GM12801 (cell line): ENCODE results near the gene DIAPH2.

Source experiments
- TF ChIP-seq, protein P1 (sequence below): IDR thresholded peaks from one replicate; pipeline ENCODE4 v1.5.1; 2011; ENCODE audit warnings: control low read depth; ENCODE audit not compliant: insufficient read length; ENCODE audit errors: extremely low read depth

Gene DIAPH2

DNA sequence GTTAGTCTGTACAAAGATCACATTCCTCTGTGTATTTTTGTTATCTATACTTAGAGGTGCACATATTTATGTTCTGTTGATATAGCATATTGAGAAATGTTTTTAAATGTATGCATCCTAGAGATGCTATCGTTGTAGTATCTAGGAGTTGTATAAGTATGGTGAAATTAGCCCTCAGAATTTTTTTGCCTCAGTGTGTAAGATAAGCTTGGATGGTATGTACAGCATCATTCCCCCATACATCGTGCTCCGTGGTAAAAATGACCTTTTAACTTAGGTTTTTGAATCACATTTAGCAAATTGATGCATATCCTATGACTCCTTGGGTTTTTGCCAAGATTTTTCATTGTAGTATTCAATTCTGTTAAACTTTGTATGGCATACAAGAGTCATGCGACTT lies 312.6 kb downstream of the DIAPH2 start:
- TF ChIP-seq, protein P1, sequence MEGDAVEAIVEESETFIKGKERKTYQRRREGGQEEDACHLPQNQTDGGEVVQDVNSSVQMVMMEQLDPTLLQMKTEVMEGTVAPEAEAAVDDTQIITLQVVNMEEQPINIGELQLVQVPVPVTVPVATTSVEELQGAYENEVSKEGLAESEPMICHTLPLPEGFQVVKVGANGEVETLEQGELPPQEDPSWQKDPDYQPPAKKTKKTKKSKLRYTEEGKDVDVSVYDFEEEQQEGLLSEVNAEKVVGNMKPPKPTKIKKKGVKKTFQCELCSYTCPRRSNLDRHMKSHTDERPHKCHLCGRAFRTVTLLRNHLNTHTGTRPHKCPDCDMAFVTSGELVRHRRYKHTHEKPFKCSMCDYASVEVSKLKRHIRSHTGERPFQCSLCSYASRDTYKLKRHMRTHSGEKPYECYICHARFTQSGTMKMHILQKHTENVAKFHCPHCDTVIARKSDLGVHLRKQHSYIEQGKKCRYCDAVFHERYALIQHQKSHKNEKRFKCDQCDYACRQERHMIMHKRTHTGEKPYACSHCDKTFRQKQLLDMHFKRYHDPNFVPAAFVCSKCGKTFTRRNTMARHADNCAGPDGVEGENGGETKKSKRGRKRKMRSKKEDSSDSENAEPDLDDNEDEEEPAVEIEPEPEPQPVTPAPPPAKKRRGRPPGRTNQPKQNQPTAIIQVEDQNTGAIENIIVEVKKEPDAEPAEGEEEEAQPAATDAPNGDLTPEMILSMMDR: no peak

DNA sequence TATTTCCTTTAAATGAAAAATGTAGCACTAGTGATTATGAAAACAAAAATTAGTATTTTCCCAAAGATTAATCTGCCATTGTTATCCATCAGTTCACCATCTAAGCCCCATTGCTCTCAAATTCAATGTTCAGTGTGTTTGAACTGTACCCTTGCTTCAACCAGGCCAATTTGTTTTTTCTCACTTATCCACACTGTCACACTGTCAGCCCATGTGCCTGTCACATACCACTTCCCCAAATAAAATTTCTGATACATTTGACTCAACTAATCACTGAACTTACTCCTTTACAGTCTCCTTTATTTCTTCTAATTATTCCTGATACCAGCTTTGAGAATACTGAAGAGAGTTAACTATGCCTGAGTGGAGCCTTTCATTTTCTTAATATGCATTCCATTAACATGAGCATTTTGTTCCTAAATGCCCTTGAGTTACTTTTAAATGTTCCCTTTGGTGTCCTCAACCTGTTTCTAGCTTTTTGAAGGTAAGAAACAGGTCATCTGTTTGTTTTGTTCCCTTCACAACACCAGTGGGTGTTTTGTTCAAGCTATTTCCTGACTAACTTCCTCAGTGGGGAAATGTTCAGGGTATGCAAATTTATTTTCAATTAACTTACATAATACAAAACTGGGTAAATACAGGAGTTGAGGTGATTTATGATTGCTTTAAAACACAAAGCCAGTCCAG lies 316.2 kb downstream of the DIAPH2 start:
- TF ChIP-seq, protein P1: no peak

DNA sequence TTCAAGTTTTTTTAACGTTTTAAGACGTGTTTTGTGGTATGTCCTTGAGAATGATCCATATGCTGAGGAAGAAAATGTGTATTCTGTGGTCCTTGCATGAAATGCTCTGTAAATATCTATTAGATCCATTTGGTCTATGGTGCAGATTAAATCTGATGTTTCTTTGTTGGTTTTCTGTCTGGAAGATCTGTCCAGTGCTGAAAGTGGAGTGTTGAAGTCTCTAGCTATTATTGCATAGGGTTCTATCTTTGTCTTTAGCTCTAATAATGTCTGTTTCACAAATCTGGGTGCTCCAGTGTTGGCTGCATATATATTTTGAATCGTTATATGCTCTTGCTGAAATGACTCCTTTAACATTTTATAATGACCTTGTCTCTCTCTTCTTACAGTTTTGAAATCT lies 321.5 kb downstream of the DIAPH2 start:
- TF ChIP-seq, protein P1: no peak

DNA sequence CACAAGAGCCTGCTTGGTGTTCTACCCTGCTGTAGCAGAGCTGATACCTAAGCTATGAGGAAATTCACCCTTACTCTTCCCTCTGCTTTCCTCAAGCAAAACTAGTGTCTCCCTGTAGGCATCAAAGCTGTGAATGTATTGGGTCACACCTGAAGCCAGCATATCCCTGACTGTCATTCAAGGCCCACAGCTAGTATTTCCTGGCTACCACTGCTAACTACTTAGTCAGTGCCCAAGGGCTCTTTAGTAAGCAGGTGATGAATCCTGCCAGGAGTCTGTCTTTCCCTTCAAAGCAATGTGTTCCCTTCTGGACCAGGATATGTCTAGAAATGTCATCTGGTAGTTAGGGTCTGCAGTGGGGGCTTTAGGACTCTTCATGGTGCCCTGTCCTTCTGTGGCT lies 324.7 kb downstream of the DIAPH2 start:
- TF ChIP-seq, protein P1: no peak

DNA sequence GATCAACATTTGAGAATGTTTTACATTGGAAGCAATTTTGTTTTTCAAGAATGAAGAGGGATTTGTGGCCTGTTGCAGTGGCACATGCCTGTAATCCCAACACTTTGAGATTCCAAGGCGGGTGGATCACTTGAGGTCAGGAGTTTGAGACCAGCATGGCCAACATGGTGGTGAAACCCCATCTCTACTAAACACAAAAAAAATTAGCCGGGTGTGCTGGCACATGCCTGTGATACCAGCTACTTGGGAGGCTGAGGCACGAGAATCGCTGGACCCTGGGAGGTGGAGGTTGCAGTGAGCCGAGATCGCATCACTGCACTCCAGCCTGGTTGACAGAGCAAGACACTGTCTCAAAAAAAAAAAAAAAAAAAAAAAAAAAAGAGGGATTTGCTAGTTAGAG lies 326.9 kb downstream of the DIAPH2 start:
- TF ChIP-seq, protein P1: no peak

DNA sequence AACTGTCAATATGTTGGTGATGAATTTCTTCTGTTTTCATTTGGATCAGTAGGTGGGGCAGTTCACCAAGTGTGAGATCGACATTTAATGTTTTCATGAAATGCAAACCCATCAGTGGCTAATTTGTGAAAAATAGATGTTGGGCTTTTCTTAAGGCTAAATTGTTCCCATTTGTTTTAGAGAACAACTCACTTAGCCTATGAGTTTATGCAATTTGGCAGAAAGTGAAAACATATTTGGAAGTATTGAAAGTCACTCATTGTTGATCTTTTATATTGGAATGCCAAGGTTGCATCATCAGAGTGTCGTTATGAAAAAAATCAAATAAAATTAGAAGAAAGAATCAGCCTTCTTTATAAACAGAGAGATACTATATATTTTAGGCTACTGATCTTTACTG lies 331.5 kb downstream of the DIAPH2 start:
- TF ChIP-seq, protein P1: no peak

DNA sequence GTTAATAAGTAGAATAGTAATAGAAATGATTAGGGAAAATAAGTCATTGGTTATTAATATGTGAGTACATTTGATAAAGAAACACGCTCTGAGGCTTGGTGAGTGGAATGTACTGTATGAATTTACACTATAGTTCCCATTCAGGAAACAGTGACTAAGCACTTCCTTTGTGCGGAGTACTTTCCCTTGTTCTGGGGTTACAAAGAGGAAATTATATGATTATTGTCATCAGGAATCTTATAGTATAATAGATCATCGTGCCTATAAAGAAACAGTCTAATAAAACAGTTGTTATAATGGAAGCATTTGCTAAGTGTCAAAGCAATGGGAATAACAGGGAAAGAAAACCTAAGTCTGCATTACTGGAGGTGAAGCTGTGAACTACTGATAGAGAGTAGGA lies 337.0 kb downstream of the DIAPH2 start:
- TF ChIP-seq, protein P1: no peak
